Activated CD4-positive, alpha-beta T cell treated with anti-CD3 and anti-CD28 coated beads, Interleukin-2, amount 50 U/mL, for 4 hours (primary cell): ENCODE data around the gene ANO7.

ENCODE experiments used
- DNase-seq, 2 experiments: peaks; one replicate each; pipeline ENCODE4 v3.0.0-alpha.2; 2020

Gene ANO7

GRCh38 chr2:241157841-241158545 is 30.5 kb upstream of the ANO7 start:
- DNase-seq, result no peak

- DNase-seq, result no peak
Measured at GRCh38 chr2:241158546-241158900, 30.0 kb upstream of the ANO7 start.

- DNase-seq, result no peak
Measured at GRCh38 chr2:241159116-241159515, 29.4 kb upstream of the ANO7 start.

DNA sequence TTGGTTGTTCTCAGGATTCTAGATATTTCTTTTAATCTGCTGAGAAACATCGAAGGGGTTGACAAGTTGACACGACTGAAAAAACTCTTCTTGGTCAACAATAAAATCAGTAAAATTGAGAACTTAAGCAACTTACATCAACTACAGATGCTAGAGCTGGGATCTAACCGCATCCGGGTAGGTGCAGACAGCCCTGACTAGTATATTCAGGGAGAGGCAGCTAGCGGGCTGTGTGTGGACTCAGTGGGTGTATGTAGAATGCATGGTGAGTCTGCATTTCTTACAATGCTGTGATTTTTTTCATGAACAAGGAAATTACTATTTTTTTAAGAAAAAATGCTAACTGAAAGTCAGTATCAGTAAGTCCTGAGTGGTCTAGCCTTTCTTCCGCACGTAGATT is 28.2 kb upstream of the ANO7 start:
- DNase-seq, result no peak

GRCh38 chr2:241161646-241162281 is 26.7 kb upstream of the ANO7 start:
- no peak for DNase-seq

- DNase-seq, result no peak
Measured at GRCh38 chr2:241163601-241164118, 24.8 kb upstream of the ANO7 start.

GRCh38 chr2:241168366-241168765 is 20.1 kb upstream of the ANO7 start:
- no peak for DNase-seq

GRCh38 chr2:241173557-241173956 is 14.9 kb upstream of the ANO7 start:
- no peak for DNase-seq

DNA sequence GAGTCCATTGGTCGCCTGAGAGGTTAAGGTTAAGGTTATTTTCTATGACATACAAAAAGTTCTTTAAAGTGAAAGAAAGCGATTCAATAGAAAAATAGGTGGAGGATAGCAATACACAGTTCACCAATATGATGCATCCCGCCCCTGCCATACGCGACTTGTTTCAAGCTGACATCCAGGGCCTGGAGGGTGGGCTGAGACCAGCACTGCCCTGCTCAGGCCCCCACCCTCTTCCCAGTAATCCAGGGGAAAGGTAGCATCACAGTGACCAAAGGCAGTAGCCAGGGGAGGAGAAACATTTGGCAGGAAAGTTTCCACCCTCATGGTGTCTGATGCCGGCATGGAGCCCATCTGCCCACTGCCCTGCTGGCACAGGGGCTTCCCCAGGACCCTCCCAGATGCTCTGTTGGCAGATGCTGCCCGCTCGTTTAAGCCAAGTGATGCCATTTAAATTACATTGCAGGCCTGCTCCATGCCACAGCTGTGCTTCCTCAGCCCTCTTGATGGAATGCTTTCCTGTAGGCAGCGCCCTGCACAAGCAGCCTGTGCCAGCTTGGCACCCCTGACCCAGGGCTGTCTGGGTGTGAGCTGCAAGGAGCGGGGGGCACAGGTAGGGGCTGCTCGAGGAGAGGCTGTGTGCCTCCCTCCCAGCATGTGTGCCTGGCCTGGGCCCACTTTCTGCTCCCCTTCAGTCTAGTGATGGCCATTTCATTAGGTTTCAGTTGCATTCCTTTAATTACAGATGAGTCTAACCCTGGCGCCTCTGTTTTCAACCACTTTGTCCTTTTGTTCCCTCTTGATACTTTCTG is 10.7 kb upstream of the ANO7 start:
- DNase-seq, result no peak

GRCh38 chr2:241178961-241179360 is 9.5 kb upstream of the ANO7 start:
- DNase-seq, result no peak

GRCh38 chr2:241179899-241180298 is 8.6 kb upstream of the ANO7 start:
- DNase-seq, result no peak

DNA sequence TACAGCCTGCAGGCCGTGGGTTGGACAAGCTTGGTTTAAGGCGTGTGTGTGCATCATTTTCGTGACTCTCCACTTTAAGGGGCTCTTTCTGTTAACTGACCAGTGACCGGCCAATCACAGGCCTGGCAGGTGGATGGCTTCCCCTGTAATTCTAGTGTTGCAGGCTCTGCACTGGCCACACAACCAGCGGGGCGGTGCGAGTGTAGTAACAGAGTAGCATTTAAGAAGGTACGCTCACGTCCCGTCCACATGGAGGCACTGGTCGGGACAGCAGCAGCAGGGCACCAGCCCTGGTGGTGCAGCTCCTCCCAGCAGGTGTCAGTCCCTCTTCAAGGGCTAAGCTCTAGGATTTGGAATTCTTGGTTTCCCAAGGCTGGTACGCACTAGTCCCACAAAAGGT is 8.0 kb upstream of the ANO7 start:
- DNase-seq, result no peak

GRCh38 chr2:241182126-241182525 is 6.4 kb upstream of the ANO7 start:
- no peak for DNase-seq

- no peak for DNase-seq
Measured at GRCh38 chr2:241182531-241183133, 5.8 kb upstream of the ANO7 start.

- DNase-seq, result no peak
Measured at GRCh38 chr2:241183221-241183620, 5.3 kb upstream of the ANO7 start.

DNA sequence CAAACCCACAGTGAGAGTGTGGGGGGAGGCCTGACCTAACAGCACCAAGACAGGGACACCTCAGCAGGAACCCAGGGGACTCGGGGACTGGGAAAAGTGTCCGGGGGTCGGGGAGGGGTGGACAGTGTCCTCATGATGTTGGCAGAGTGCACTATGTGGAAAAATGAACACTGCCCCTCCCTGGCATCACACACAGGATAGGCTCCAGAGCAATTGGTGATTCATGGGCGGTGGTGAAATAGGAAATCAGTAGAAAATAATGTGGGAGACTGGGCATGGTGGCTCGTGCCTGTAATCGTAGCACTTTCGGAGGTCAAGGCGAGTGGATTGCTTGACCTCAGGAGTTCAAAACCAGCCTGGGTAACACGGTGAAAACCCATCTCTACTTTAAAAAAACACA is 3.6 kb upstream of the ANO7 start:
- no peak for DNase-seq

DNA sequence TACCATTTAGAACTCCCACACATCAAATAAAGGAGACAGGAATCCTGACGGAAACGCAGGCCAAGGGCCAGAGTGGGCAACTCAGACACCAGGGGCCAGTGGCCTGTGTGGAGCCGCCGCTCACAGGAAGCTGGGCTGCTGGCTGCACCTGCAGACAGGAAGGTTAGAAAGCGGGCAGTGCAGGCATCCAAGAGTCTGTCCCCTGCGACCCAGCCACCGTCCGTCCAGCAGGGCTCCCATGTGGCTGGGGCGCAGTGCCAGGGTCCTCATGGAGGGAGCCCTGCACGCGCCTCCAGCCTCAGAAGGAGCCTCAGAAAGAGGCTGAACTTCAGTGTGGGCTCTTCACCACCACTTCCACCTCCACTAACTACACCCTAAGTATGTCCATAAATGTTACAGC is 2.5 kb upstream of the ANO7 start:
- no peak for DNase-seq

- DNase-seq, result no peak
Measured at GRCh38 chr2:241187101-241187917, 1.2 kb upstream of the ANO7 start.

- no peak for DNase-seq
Measured at GRCh38 chr2:241187918-241188234, 601 bp upstream of the ANO7 start.

- no peak for DNase-seq
Measured at GRCh38 chr2:241189093-241189855, 797 bp downstream of the ANO7 start.

- no peak for DNase-seq
Measured at GRCh38 chr2:241189856-241190201, 1.4 kb downstream of the ANO7 start.
